Upper lobe of left lung (tissue), 6 donors: Measurements from ENCODE around the gene NYAP2. TPM values are rescaled to one million over a fixed set of nuclear protein-coding genes. Genes with fewer than 3 reads are reported as not detected.

Source experiments
- ATAC-seq, 2 donors: fragments of 200-7000 bp; cut with Tn5 transposase; one replicate each; pipeline ENCODE4 v1.9.1; 2022; ENCODE audit warnings: mild to moderate bottlenecking in 2 of 2, moderate library complexity in 2 of 2; ENCODE audit not compliant: low FRiP score in 2 of 2
- DNase-seq, 2 donors: peaks; one replicate each; pipeline ENCODE4 v3.0.0-alpha.2; 2019 to 2020
- H3K27ac ChIP-seq, 4 donors: fragments of 200-600 bp; sonication (generic); one replicate each; pipeline ENCODE4 v1.5.1; 2016 to 2019
- H3K27me3 ChIP-seq, 4 donors: fragments of 200-600 bp; sonication (generic); one replicate each; pipeline ENCODE4 v1.5.1; 2017 to 2019
- H3K36me3 ChIP-seq, 4 donors: fragments of 200-600 bp; sonication (generic); one replicate each; pipeline ENCODE4 v1.5.1; 2016 to 2019
- H3K4me1 ChIP-seq, 4 donors: fragments of 200-600 bp; sonication (generic); one replicate each; pipeline ENCODE4 v1.5.1; 2018 to 2019
- H3K4me3 ChIP-seq, 4 donors: fragments of 200-600 bp; sonication (generic); one replicate each; pipeline ENCODE4 v1.5.1; 2017 to 2019; ENCODE audit warnings: mild to moderate bottlenecking in 2 of 4, moderate library complexity in 1 of 4
- H3K9me3 ChIP-seq, 4 donors: fragments of 200-600 bp; sonication (generic); one replicate each; pipeline ENCODE4 v1.5.1; 2018 to 2019
- EP300 ChIP-seq, 4 donors: sonication (generic); formaldehyde crosslinking; IDR thresholded peaks; one replicate each; pipeline ENCODE4 v1.5.1; 2017; ENCODE audit warnings: antibody characterized with exemption in 4 of 4, control low read depth in 2 of 4
- POLR2A ChIP-seq, 4 donors: fragments of 450-650 bp; IDR thresholded peaks; one replicate each; pipeline ENCODE4 v1.5.1; 2016 to 2017; ENCODE audit warnings: antibody characterized with exemption in 4 of 4, mild to moderate bottlenecking in 2 of 4
- POLR2AphosphoS5 ChIP-seq, 2 donors: sonication (generic); formaldehyde crosslinking; IDR thresholded peaks; one replicate each; pipeline ENCODE4 v1.5.1; 2017; ENCODE audit warnings: antibody characterized with exemption in 2 of 2
- WGBS, 2 donors: methylation state at CpG; one replicate each; pipeline ENCODE4 v1.1.5; 2017 to 2018; 5-methylcytosine and 5-hydroxymethylcytosine counted together
- total RNA-seq, 6 donors: library from RNA; depleted of rRNA in 4 of 6; stranded (reverse); fragments of >200 nt in 4 of 6; gene quantifications; one replicate each; pipeline versions ENCODE4 v1.1.0 to v1.2.1, GENCODE V29; 2016 to 2021
- TF ChIP-seq, protein P1 (sequence below), 6 experiments: fragments of 450-650 bp in 4 of 6; fragments of 200-600 bp in 2 of 6; sonication (generic) in 2 of 6; IDR thresholded peaks; one replicate each; pipeline ENCODE4 v1.5.1; 2016 to 2019; ENCODE audit warnings: antibody characterized with exemption in 6 of 6
- donor health status: DM: no; HTN: no; CAD: no; lungs with moderate emphysema.
- donor health status: DM: no; HTN: yes; CAD: no; lungs with severe emphysema.

NYAP2 gene
- total RNA-seq, 6 donors from 2014 or later, result 0.15 to 3.1 (median 1.7) TPM

DNA sequence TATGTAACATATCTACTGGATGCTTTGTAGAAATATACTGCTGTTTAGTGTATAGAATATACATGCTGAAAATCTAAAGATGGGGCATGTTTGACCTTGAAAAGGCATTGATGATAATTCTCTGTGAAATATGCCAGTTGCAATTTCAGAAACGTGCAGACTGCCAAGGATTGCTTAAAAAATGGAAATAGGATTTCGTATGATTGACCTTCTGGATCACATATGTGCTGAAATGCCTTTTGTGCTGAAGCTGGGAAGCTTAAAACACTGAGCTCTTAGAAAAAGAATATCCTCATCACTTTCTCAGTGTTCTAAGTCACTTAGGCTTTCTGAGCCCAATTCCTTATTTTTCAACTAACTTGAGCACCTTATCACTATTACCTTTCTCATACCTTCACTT lies 14.3 kb downstream of the NYAP2 start:
- no peaks in the 10 kb centered on the region for H3K4me1 ChIP-seq
- no peaks in the 10 kb centered on the region for H3K27me3 ChIP-seq
- TF ChIP-seq POLR2AphosphoS5 (IDR thresholded peaks at IDR 0.05) (no peak), EP300 (IDR thresholded peaks at IDR 0.05) (no peak), POLR2A (IDR thresholded peaks at IDR 0.05) (no peak)
- TF ChIP-seq, protein P1, sequence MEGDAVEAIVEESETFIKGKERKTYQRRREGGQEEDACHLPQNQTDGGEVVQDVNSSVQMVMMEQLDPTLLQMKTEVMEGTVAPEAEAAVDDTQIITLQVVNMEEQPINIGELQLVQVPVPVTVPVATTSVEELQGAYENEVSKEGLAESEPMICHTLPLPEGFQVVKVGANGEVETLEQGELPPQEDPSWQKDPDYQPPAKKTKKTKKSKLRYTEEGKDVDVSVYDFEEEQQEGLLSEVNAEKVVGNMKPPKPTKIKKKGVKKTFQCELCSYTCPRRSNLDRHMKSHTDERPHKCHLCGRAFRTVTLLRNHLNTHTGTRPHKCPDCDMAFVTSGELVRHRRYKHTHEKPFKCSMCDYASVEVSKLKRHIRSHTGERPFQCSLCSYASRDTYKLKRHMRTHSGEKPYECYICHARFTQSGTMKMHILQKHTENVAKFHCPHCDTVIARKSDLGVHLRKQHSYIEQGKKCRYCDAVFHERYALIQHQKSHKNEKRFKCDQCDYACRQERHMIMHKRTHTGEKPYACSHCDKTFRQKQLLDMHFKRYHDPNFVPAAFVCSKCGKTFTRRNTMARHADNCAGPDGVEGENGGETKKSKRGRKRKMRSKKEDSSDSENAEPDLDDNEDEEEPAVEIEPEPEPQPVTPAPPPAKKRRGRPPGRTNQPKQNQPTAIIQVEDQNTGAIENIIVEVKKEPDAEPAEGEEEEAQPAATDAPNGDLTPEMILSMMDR (IDR thresholded peaks at IDR 0.05), result no peak
- H3K4me3 ChIP-seq, result no peak overlapping the region
- no peaks in the 10 kb centered on the region for H3K9me3 ChIP-seq
- WGBS, 2 donors, result 55 to 59% methylated on average over 2 of the region's 2 CpGs
- ATAC-seq (no peak), DNase-seq (no peak)
- H3K27ac ChIP-seq, result no peak overlapping the region
- no peaks in the 10 kb centered on the region for H3K36me3 ChIP-seq

DNA sequence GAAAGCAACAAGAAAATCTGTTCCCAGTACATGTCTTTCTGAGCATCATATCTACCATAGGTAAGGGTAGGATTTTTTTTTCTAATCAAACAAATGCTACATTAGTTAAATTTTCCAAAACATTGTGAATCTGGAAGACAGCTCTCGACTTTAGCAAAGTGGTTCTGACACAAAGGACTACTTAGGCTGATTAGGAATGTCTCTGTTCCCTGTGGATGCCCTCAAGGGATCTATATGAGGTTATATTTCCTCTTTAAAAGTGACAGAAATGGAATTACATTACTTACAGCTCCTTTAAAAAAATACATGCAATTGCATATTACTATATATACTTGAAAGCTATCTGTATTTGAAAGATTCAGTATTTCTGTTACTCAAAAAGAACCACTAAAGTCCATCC lies 15.4 kb downstream of the NYAP2 start:
- no peak overlapping the region for H3K4me3 ChIP-seq
- TF ChIP-seq EP300 (IDR thresholded peaks at IDR 0.05), result no peak
- TF ChIP-seq POLR2A (IDR thresholded peaks at IDR 0.05), result no peak
- TF ChIP-seq, protein P1 (IDR thresholded peaks at IDR 0.05), result no peak
- no peak for TF ChIP-seq POLR2AphosphoS5 (IDR thresholded peaks at IDR 0.05)
- H3K27ac ChIP-seq, result no peak overlapping the region
- H3K9me3 ChIP-seq, result no peaks in the 10 kb centered on the region
- H3K4me1 ChIP-seq, result no peaks in the 10 kb centered on the region
- WGBS, 2 donors, result 57 to 64% methylated on average over 1 of the region's 1 CpG
- H3K36me3 ChIP-seq, result no peaks in the 10 kb centered on the region
- ATAC-seq (no peak), DNase-seq (no peak)
- no peaks in the 10 kb centered on the region for H3K27me3 ChIP-seq

DNA sequence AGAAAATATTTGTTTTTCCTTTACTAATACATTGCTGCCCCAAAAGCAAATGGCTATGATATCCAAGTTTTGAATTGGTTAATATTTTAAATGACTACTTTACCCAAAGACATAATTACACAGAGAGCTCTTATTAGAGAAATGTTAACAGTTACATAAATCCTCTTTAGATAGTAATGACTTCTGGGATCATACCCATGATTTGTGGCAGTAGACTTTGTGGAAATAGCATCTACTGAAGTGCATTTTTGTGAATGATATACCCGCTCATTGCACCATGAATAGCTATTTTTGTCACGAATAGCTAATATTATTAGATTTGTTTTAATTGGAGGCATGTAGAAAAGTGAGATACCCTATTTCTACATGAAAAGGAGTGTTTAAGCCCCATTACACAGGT lies 15.8 kb downstream of the NYAP2 start:
- Histone ChIP-seq H3K4me1 (no peaks in the 10 kb centered on the region), H3K27ac (no peak overlapping the region), H3K9me3 (no peaks in the 10 kb centered on the region), H3K4me3 (no peak overlapping the region), H3K36me3 (no peaks in the 10 kb centered on the region), H3K27me3 (no peaks in the 10 kb centered on the region)
- WGBS, 2 donors, result 67 to 80% methylated on average over 2 of the region's 2 CpGs
- DNase-seq (no peak), ATAC-seq (no peak)
- TF ChIP-seq, protein P1 (IDR thresholded peaks at IDR 0.05), result no peak
- TF ChIP-seq POLR2A (IDR thresholded peaks at IDR 0.05) (no peak), EP300 (IDR thresholded peaks at IDR 0.05) (no peak), POLR2AphosphoS5 (IDR thresholded peaks at IDR 0.05) (no peak)

DNA sequence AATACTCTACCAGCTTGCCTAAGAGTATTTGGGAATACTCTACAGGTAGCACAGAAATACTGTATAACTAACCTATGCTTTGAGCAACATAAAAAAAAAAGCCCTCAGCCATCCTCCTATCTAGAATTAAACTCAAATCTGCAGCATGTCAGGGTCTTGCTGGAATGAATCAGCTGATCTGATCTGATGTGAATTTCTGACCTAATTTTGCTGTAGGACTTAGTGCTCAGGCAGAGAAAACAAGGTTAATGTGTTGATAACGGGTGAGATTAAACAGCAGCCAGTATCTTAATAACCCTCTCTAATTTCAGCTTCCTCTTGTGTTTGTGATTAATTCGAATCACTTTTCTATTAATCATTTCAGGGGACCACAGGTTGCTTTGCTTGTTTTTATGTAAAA lies 16.3 kb downstream of the NYAP2 start:
- no peak for DNase-seq
- WGBS, 2 donors, result 55 to 69% methylated on average over 2 of the region's 2 CpGs

More for the DNA sequence above, 16.3 kb downstream of the NYAP2 start:
- Histone ChIP-seq H3K9me3 (no peaks in the 10 kb centered on the region), H3K4me1 (no peaks in the 10 kb centered on the region), H3K36me3 (no peaks in the 10 kb centered on the region), H3K27ac (no peak overlapping the region), H3K4me3 (no peak overlapping the region), H3K27me3 (no peaks in the 10 kb centered on the region)
- TF ChIP-seq POLR2A (IDR thresholded peaks at IDR 0.05), result no peak
- TF ChIP-seq EP300 (IDR thresholded peaks at IDR 0.05), result no peak
- TF ChIP-seq POLR2AphosphoS5 (IDR thresholded peaks at IDR 0.05), result no peak
- TF ChIP-seq, protein P1 (IDR thresholded peaks at IDR 0.05), result no peak
- ATAC-seq, result no peak
